ENCODE results near the gene NPVF.

Gene NPVF

DNA sequence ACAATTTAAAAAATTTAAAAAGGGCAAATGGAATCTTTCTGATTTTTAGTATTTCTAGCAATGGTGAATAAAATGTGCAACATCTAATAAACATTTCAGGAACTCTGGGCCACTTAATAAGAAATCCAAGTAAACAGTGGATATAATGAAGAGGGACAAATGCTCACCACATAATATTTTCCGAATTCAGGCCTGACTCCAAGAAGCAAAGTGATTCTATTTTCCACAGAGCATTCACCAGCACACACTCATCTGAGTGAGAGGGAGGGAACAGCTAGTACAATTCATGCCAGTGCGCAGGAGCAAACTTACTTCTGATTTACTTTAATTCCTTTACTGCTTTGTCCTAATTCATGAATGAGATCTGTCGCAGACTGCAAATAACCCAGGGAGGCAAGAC lies 10.1 kb downstream of the NPVF start:
- H3K27ac Mint-ChIP-seq (ENCODE audit: low read depth): no peak overlapping the region
- peaks cover 69% of the 10 kb centered on the region for H3K27me3 Mint-ChIP-seq
- H3K4me1 Mint-ChIP-seq: no peaks in the 10 kb centered on the region
- ATAC-seq (replicated peaks; ENCODE audit: extremely low read depth, poor library complexity, severe bottlenecking): no peak
- H3K4me3 Mint-ChIP-seq: no peak overlapping the region
- no peak for DNase-seq (ENCODE audit: low spot score in 2 of 2)
- peaks cover 2% of the 10 kb centered on the region for H3K36me3 Mint-ChIP-seq (ENCODE audit: insufficient read depth)
- no peaks in the 10 kb centered on the region for H3K9me3 Mint-ChIP-seq

DNA sequence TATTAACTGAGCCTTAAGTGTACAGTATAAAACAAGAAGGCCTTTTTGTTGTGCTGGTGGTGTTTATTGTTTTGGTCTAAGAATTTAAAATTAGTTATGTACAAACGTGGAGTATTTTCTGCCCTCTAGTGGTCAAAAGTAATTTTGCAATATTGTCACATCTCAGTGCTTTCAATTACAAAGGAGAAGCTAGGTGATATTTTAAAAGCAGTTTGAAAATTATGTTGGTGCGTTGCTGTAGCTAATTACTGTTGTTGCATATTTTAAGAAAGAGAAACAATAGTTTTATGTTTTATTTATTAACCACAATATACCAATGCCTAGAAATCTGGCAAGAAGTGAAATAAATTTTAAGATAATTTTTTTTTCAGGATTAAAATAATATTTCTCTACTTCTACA lies 11.4 kb downstream of the NPVF start:
- DNase-seq (ENCODE audit: low spot score in 2 of 2) (no peak), ATAC-seq (replicated peaks; ENCODE audit: extremely low read depth, poor library complexity, severe bottlenecking) (no peak)
- Mint-ChIP-seq H3K9me3 (no peaks in the 10 kb centered on the region), H3K4me1 (no peaks in the 10 kb centered on the region), H3K27me3 (peaks cover 67% of the 10 kb centered on the region), H3K27ac (ENCODE audit: low read depth) (no peak overlapping the region), H3K36me3 (ENCODE audit: insufficient read depth) (peaks cover 2% of the 10 kb centered on the region), H3K4me3 (no peak overlapping the region)

DNA sequence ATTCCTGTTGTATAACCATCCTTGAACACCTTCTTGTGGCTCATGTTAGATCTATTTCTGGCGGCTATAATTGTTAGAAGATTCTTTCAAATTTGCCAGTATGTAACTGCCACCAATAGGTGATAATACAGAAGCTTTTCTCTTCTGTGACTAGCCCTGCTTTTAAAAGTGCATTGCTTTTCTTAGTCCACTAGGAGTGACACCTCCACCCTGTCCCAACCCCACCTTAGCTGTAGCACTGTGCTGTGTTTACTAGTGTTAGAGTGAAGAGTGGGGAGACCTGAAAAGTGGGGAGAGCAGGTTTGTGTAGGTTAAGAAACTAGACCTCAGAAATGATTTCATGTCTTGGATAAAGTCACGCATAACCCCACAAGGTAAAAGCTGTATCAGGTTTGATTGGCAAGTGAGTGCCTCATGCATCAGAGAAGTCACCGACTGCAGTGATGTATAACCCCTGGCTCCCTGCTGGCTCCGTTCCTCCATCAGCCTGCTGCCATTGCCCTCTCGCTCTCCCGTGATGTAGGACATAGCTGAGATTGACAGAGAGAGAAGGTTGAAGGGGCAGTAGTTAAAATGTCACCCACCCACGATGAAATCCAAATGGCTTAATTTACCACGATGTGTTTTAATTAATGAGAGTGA lies 12.5 kb downstream of the NPVF start:
- H3K9me3 Mint-ChIP-seq: no peaks in the 10 kb centered on the region
- H3K27ac Mint-ChIP-seq (ENCODE audit: low read depth): no peak overlapping the region
- H3K4me1 Mint-ChIP-seq: peaks cover 8% of the 10 kb centered on the region
- peaks cover 2% of the 10 kb centered on the region for H3K36me3 Mint-ChIP-seq (ENCODE audit: insufficient read depth)
- H3K4me3 Mint-ChIP-seq: no peak overlapping the region
- ATAC-seq (replicated peaks; ENCODE audit: extremely low read depth, poor library complexity, severe bottlenecking) (no peak), DNase-seq (ENCODE audit: low spot score in 2 of 2) (no peak)
- H3K27me3 Mint-ChIP-seq: peaks cover 67% of the 10 kb centered on the region

DNA sequence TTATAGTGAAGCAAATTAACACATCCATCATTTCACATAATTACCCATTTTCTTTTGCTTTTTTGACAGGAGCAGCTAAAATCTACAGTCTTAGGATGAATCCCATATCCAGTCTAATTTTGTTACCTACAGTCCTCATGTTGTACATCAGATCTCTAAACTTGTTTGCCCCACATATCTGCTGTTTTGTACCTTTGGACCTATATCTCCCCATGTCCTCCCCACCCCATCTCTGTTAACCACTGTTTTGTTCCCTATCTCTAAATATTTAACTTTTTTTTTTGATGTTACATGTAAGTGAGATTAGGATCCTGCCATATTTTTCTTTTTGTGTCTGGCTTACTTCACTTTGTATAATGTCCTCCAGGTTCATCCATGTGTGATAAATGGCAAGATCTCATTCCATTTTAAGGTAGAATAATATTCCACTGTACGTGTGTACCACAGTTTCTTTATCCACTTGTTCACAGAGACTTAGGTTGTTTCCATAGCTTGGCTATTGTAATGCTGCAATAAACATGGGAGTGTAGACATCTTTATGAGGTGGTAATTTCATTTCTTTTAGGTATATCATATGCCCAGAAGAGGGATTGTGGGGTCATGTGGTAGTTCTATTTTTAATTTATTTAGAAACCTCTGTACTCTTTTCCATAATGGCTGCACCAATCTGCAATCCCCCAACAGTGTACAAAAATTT lies 19.6 kb downstream of the NPVF start:
- Mint-ChIP-seq H3K27me3 (peaks cover 82% of the 10 kb centered on the region), H3K36me3 (ENCODE audit: insufficient read depth) (no peaks in the 10 kb centered on the region), H3K4me1 (peaks cover 8% of the 10 kb centered on the region), H3K27ac (ENCODE audit: low read depth) (no peak overlapping the region), H3K9me3 (no peaks in the 10 kb centered on the region), H3K4me3 (no peak overlapping the region)
- ATAC-seq (replicated peaks; ENCODE audit: extremely low read depth, poor library complexity, severe bottlenecking) (no peak), DNase-seq (ENCODE audit: low spot score in 2 of 2) (no peak)

DNA sequence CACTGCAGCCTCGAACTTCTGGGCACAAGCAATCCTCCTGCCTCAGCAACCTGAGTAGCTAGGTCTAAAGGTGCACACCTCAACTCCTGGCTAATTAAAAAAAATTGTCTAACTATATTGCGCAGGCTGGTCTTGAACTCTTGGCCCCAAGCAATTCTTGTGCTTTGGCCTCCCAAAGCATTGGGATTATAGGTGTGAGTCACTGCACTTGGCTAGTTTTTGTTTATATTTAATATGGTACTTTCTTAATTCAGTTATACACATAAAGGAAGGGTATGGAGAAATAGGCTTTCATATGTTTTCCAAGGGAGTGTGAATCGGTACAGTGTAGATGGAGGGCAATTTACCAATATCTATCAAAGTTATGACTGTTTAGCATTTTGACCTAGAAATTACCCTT lies 20.4 kb downstream of the NPVF start:
- no peak for ATAC-seq (replicated peaks; ENCODE audit: extremely low read depth, poor library complexity, severe bottlenecking)
- H3K36me3 Mint-ChIP-seq (ENCODE audit: insufficient read depth): no peaks in the 10 kb centered on the region
- no peak for DNase-seq (ENCODE audit: low spot score in 2 of 2)
- H3K27ac Mint-ChIP-seq (ENCODE audit: low read depth): no peak overlapping the region
- peaks cover 81% of the 10 kb centered on the region for H3K27me3 Mint-ChIP-seq
- peaks cover 8% of the 10 kb centered on the region for H3K4me1 Mint-ChIP-seq
- no peaks in the 10 kb centered on the region for H3K9me3 Mint-ChIP-seq
- no peak overlapping the region for H3K4me3 Mint-ChIP-seq

DNA sequence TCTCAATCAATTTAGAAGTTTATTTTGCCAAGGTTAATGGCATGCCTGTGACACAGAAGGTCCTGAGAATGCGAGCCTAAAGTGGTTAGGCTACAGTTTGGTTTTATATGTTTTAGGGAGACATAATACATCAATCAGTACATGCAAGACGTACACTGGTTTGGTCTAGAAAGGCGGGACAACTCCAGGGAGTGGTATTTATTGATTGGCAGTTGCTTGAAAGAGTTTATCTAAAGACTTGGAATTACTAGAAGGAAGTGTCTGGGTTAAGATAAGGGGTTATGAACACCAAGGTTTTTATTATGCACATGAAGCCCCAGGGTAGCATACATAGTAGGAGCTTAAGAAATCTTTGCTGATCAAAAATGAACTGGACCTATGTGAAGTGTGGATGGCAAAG lies 21.5 kb downstream of the NPVF start:
- Mint-ChIP-seq H3K27me3 (peaks cover 70% of the 10 kb centered on the region), H3K9me3 (no peaks in the 10 kb centered on the region), H3K4me1 (peaks cover 8% of the 10 kb centered on the region), H3K36me3 (ENCODE audit: insufficient read depth) (no peaks in the 10 kb centered on the region), H3K4me3 (no peak overlapping the region), H3K27ac (ENCODE audit: low read depth) (no peak overlapping the region)
- no peak for ATAC-seq (replicated peaks; ENCODE audit: extremely low read depth, poor library complexity, severe bottlenecking)
- DNase-seq (ENCODE audit: low spot score in 2 of 2): no peak

DNA sequence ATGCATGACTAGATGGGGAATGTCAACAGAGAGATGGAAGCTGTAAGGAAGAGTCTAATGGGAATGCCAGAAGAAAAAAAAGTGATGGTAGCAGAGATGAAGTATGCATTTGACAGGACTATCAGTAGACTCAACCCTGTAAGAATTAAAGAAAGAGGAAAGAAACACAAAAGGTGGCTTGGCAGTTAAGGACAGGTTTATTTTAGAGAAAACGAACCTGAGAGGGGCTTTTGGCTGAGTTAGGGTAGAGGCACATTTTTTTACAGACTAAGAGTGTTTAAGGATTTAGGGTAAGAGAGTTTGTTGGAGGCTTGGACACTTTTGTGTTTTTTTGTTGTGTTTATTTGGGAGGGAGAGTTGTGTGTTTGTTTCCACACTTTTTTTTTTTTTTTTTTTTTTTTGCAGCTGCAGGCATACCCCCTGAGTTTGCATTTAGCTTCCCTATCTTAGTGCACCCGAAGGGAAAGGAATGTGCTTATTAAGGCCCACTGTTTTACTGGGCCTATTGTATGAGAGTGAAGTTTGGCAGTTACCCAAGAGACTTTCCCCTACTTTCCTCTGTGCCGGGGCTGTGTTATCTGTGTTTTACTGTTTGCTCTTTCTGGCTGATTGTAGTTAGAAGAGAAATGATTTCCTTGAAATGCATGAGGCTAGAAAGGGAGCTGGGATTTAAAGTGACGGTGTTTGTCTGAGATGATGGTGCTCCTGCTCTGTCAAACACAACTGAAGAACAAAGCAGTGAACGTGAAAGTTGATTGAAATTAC lies 32.0 kb downstream of the NPVF start:
- H3K27ac Mint-ChIP-seq (ENCODE audit: low read depth): no peak overlapping the region
- DNase-seq (ENCODE audit: low spot score in 2 of 2): no peak
- ATAC-seq (replicated peaks; ENCODE audit: extremely low read depth, poor library complexity, severe bottlenecking): no peak
- no peak overlapping the region for H3K4me3 Mint-ChIP-seq
- peaks cover 23% of the 10 kb centered on the region for H3K27me3 Mint-ChIP-seq
- no peaks in the 10 kb centered on the region for H3K4me1 Mint-ChIP-seq
- no peaks in the 10 kb centered on the region for H3K36me3 Mint-ChIP-seq (ENCODE audit: insufficient read depth)
- H3K9me3 Mint-ChIP-seq: no peaks in the 10 kb centered on the region

DNA sequence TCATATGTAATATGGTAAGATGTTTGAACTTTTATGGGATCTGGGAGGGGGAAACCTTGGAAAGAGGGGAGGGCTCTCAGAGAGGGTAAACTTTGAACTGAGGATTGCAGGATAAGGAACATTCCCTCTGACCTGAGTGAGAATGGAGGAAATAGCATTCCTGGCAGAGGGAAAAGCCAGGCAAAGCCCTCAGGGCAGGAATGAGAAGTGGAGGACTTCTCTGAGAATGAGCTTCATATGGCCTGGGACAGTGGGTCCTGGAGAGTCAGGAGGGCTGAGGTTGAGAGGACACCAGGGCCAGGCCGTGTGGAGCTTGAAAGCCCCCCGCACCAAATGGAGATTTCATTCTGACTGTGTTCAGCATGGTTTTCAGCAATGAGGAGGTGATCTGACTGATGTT lies 34.2 kb downstream of the NPVF start:
- ATAC-seq (replicated peaks; ENCODE audit: extremely low read depth, poor library complexity, severe bottlenecking): no peak
- DNase-seq (ENCODE audit: low spot score in 2 of 2): no peak
- no peaks in the 10 kb centered on the region for H3K36me3 Mint-ChIP-seq (ENCODE audit: insufficient read depth)
- no peak overlapping the region for H3K27ac Mint-ChIP-seq (ENCODE audit: low read depth)
- no peaks in the 10 kb centered on the region for H3K9me3 Mint-ChIP-seq
- no peaks in the 10 kb centered on the region for H3K4me1 Mint-ChIP-seq
- no peak overlapping the region for H3K4me3 Mint-ChIP-seq
- peaks cover 23% of the 10 kb centered on the region for H3K27me3 Mint-ChIP-seq

DNA sequence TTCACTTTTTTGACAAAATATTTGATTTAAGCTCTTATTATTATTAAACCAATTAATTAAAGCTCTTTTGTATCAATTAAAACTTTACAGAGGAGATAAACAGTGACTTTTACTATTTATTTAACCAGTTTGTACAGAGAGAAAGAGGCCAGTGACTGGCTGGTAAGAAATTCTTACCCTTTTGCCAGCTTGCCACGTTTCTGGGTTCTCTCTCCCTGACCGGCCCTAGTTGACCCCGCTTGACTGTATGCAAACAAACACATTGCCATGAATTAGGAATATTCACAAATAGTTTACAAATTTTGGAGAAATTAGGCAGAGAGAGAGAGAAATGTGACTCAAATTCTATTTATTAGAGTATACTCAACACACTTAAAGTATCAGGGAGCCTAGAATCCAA lies 36.2 kb downstream of the NPVF start:
- H3K27ac Mint-ChIP-seq (ENCODE audit: low read depth): no peak overlapping the region
- peaks cover 37% of the 10 kb centered on the region for H3K27me3 Mint-ChIP-seq
- H3K36me3 Mint-ChIP-seq (ENCODE audit: insufficient read depth): no peaks in the 10 kb centered on the region
- H3K4me1 Mint-ChIP-seq: no peaks in the 10 kb centered on the region
- ATAC-seq (replicated peaks; ENCODE audit: extremely low read depth, poor library complexity, severe bottlenecking) (no peak), DNase-seq (ENCODE audit: low spot score in 2 of 2) (no peak)
- H3K4me3 Mint-ChIP-seq: no peak overlapping the region
- no peaks in the 10 kb centered on the region for H3K9me3 Mint-ChIP-seq

DNA sequence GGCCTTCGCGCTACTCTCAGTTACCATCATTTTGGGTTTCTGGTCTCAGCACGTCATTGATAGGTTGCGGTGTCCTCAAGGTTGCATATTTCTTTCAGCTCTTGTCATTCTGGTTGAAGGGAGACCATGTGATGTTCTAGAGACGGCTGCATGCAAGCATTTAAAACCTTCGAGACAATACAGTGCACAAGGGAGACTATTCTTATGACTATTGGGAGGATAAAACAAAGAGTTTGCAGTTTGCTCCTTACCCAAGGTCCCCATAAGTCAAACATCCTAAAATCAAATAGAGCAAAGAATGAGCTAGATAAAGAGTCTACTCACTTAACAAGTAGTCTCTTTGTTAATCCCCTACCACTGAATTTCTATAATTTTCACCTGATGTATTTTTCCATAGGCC lies 39.1 kb downstream of the NPVF start:
- H3K4me1 Mint-ChIP-seq: no peaks in the 10 kb centered on the region
- no peak overlapping the region for H3K4me3 Mint-ChIP-seq
- DNase-seq (ENCODE audit: low spot score in 2 of 2): no peak
- no peak for ATAC-seq (replicated peaks; ENCODE audit: extremely low read depth, poor library complexity, severe bottlenecking)
- no peaks in the 10 kb centered on the region for H3K9me3 Mint-ChIP-seq
- no peaks in the 10 kb centered on the region for H3K36me3 Mint-ChIP-seq (ENCODE audit: insufficient read depth)
- H3K27me3 Mint-ChIP-seq: peaks cover 62% of the 10 kb centered on the region
- H3K27ac Mint-ChIP-seq (ENCODE audit: low read depth): no peak overlapping the region

DNA sequence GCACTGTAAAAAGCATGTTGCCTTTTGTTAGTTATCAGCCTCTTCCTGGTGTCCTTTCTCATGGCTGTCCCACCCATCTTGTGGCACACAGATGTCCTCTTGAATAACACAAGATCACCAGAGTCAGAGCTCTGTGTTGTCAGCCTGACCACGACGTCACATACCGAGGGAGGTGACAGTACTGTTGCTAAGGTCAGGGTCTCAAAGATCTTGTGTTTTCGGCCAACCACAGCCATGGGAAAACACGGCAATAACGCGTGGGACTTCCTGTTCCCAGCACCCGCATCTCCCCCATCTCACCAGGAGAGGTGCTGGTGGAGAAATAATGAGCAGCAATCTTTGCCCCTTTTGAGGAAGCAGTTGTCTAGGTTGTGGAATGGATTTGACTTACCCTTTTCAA lies 40.4 kb downstream of the NPVF start:
- H3K27ac Mint-ChIP-seq (ENCODE audit: low read depth): no peak overlapping the region
- no peak for DNase-seq (ENCODE audit: low spot score in 2 of 2)
- peaks cover 50% of the 10 kb centered on the region for H3K27me3 Mint-ChIP-seq
- no peaks in the 10 kb centered on the region for H3K36me3 Mint-ChIP-seq (ENCODE audit: insufficient read depth)
- H3K4me3 Mint-ChIP-seq: no peak overlapping the region
- no peaks in the 10 kb centered on the region for H3K9me3 Mint-ChIP-seq
- no peaks in the 10 kb centered on the region for H3K4me1 Mint-ChIP-seq
- no peak for ATAC-seq (replicated peaks; ENCODE audit: extremely low read depth, poor library complexity, severe bottlenecking)

DNA sequence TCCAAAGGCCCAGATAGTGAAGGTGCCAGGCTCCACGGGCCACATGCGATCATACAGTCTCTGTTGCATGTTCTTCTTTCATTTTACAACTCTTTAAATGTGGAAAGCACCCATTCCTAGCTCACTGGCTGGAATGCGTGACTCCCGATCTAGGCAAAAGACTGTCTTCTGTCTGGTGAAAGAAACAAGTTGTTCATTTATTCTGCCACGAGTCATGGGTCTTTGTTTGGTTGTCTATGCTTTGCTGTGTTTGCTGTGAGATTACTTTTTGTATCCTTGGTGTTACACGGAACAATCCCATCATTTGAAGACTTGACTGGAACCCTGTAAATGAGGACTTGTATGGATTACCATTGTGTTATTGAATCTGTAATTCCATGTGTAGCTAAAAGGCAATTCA lies 41.9 kb downstream of the NPVF start:
- Mint-ChIP-seq H3K36me3 (ENCODE audit: insufficient read depth) (no peaks in the 10 kb centered on the region), H3K27ac (ENCODE audit: low read depth) (no peak overlapping the region), H3K27me3 (peaks cover 42% of the 10 kb centered on the region), H3K4me1 (no peaks in the 10 kb centered on the region), H3K4me3 (no peak overlapping the region), H3K9me3 (no peaks in the 10 kb centered on the region)
- DNase-seq (ENCODE audit: low spot score in 2 of 2) (no peak), ATAC-seq (replicated peaks; ENCODE audit: extremely low read depth, poor library complexity, severe bottlenecking) (no peak)

DNA sequence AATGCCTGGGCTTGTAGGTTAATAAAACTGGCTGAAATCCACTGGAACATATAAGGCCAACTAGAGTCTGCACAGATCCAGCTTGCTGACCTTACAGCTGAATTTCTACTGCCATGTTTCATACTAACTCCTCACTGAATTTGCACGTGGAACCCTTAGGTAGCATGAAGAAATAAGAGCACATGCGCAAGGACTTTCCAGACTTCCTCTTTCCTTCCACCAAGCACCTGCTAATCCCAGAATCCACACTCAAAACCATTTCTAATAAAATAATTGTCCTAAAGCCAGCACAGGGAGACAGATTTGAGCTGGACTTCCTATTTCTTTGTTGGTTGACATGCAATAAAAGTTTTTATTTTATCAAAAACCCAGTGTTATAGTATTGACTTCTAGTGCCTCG lies 46.8 kb downstream of the NPVF start:
- H3K36me3 Mint-ChIP-seq (ENCODE audit: insufficient read depth): peaks cover 7% of the 10 kb centered on the region
- H3K4me1 Mint-ChIP-seq: peaks cover 19% of the 10 kb centered on the region
- DNase-seq (ENCODE audit: low spot score in 2 of 2): no peak
- no peak overlapping the region for H3K27ac Mint-ChIP-seq (ENCODE audit: low read depth)
- ATAC-seq (replicated peaks; ENCODE audit: extremely low read depth, poor library complexity, severe bottlenecking): no peak
- peak overlapping the region; percentile 82 for H3K4me3 Mint-ChIP-seq
- H3K27me3 Mint-ChIP-seq: peaks cover 22% of the 10 kb centered on the region
- no peaks in the 10 kb centered on the region for H3K9me3 Mint-ChIP-seq

Data from central memory CD8-positive, alpha-beta T cell (primary cell).